HCT116 (cell line): Measurements from ENCODE around the gene PEX11B. TPM values are rescaled to one million over a fixed set of nuclear protein-coding genes. Genes with fewer than 3 reads are reported as not detected.

Source experiments
- ATAC-seq: fragments of 200-7000 bp; cut with Tn5 transposase; 2 replicates; pipeline ENCODE4 v1.9.1; 2020; ENCODE audit warnings: mild to moderate bottlenecking, moderate library complexity
- BruUV-seq: library from RNA; stranded (reverse); fragments of 400-500 nt; replicated peaks from 2 replicates; lab custom pipeline; 2021; lab: Mats Ljungman, UMichigan
- CTCF ChIA-PET: fragments of 300-600 bp; sonication (Branson Sonifier 250); formaldehyde crosslinking; loops from one replicate; lab custom pipeline; 2021; ENCODE audit warnings: antibody characterized with exemption; lab: Charles Lee
- POLR2A ChIA-PET: fragments of 300-600, 350-600 bp; sonication (Branson Sonifier 250); formaldehyde crosslinking; loops from one replicate; lab custom pipeline; 2021; ENCODE audit warnings: antibody characterized with exemption; lab: Charles Lee
- RAD21 ChIA-PET, 2 experiments: fragments of 300-600 bp; sonication (Branson Sonifier 250); formaldehyde crosslinking; loops; one replicate each; lab custom pipeline; 2023; ENCODE audit warnings: low total read pairs in 2 of 2; ENCODE audit not compliant: uncharacterized antibody in 2 of 2, unreplicated experiment in 2 of 2, low non-redundant PET in 1 of 2; lab: Charles Lee
- DNase-seq: peaks from one replicate; pipeline ENCODE4 v3.0.0-alpha.2; 2010; ENCODE audit warnings: low read depth, low spot score
- H2AFZ ChIP-seq: fragments of 200-600 bp; shearing (Covaris generic), sonication (generic); 2 replicates; pipeline ENCODE4 v1.6.1; 2017; ENCODE audit warnings: low read depth, mixed run types, mixed read lengths, antibody characterized with exemption, low read length; ENCODE audit not compliant: poor library complexity, severe bottlenecking
- H3K27ac ChIP-seq: 2 replicates; pipeline ENCODE4 v1.5.1; 2012; ENCODE audit warnings: low read depth, low read length
- H3K27me3 ChIP-seq: fragments of 200-600 bp; sonication (generic); 2 replicates; pipeline ENCODE4 v1.6.1; 2016; ENCODE audit warnings: mixed run types, low read length, mixed read lengths; ENCODE audit not compliant: insufficient read depth
- H3K36me3 ChIP-seq, 2 experiments: fragments of 200-500 bp in 1 of 2; fragments of 200-600 bp in 1 of 2; sonication (Bioruptor generic) in 1 of 2; sonication (generic) in 1 of 2; 2 replicates each; pipeline versions ENCODE4 v1.5.1 to v1.6.1; 2014 to 2016; ENCODE audit warnings: low read length in 2 of 2, inconsistent platforms in 1 of 2, mixed read lengths in 1 of 2, mixed run types in 1 of 2; ENCODE audit not compliant: insufficient read depth in 2 of 2, control insufficient read depth in 1 of 2
- H3K4me1 ChIP-seq, 2 experiments: fragments of 200-600 bp in 1 of 2; sonication (generic) in 1 of 2; 2 replicates each; pipeline versions ENCODE4 v1.5.1 to v1.6.1; 2012 to 2017; ENCODE audit warnings: low read length in 2 of 2, inconsistent platforms in 1 of 2, mild to moderate bottlenecking in 1 of 2, mixed read lengths in 1 of 2, mixed run types in 1 of 2, moderate library complexity in 1 of 2; ENCODE audit not compliant: insufficient read depth in 2 of 2, control insufficient read depth in 1 of 2
- H3K4me2 ChIP-seq: fragments of 200-600 bp; sonication (generic); 2 replicates; pipeline ENCODE4 v1.6.1; 2017; ENCODE audit warnings: mixed run types, low read length, mixed read lengths
- H3K4me3 ChIP-seq, 2 experiments: fragments of 200-600 bp in 1 of 2; sonication (generic) in 1 of 2; replicated peaks in 1 of 2; 2 replicates each; pipeline ENCODE4 v1.5.1; 2011 to 2016; ENCODE audit warnings: low read length in 2 of 2, control low read depth in 1 of 2, low read depth in 1 of 2, mild to moderate bottlenecking in 1 of 2, mixed read lengths in 1 of 2, mixed run types in 1 of 2
- H3K79me2 ChIP-seq: fragments of 200-600 bp; sonication (generic); 2 replicates; pipeline ENCODE4 v1.6.1; 2017; ENCODE audit warnings: mild to moderate bottlenecking, mixed run types, low read length, moderate library complexity, mixed read lengths; ENCODE audit not compliant: insufficient read depth
- H3K9ac ChIP-seq: fragments of 200-600 bp; sonication (generic); 2 replicates; pipeline ENCODE4 v1.6.1; 2016; ENCODE audit warnings: low read length, mixed read lengths
- H3K9me2 ChIP-seq: fragments of 200-600 bp; sonication (generic), shearing (Covaris generic); 2 replicates; pipeline ENCODE4 v1.6.1; 2017; ENCODE audit warnings: mixed run types, mild to moderate bottlenecking, moderate library complexity; ENCODE audit not compliant: insufficient read depth
- H3K9me3 ChIP-seq, 2 experiments: fragments of 200-500 bp in 1 of 2; fragments of 200-600 bp in 1 of 2; sonication (Bioruptor generic) in 1 of 2; sonication (generic) in 1 of 2; 2 replicates each; pipeline ENCODE4 v1.6.1; 2014 to 2017; ENCODE audit warnings: low read length in 2 of 2, mixed read lengths in 2 of 2, inconsistent platforms in 1 of 2, low read depth in 1 of 2, mild to moderate bottlenecking in 1 of 2, mixed run types in 1 of 2, moderate library complexity in 1 of 2; ENCODE audit not compliant: control insufficient read depth in 1 of 2, insufficient read depth in 1 of 2
- H4K20me1 ChIP-seq: fragments of 200-600 bp; sonication (generic), shearing (Covaris generic); 2 replicates; pipeline ENCODE4 v1.6.1; 2017; ENCODE audit warnings: mixed run types, mild to moderate bottlenecking, moderate library complexity; ENCODE audit not compliant: insufficient read depth
- CBX3 ChIP-seq: IDR thresholded peaks from 2 replicates; pipeline ENCODE4 v1.6.1; 2012; ENCODE audit warnings: low read depth
- CTCF ChIP-seq, 3 experiments: fragments of 200-600 bp in 1 of 3; sonication (generic) in 1 of 3; IDR thresholded peaks in 2 of 3; conservative IDR thresholded peaks in 1 of 3; 2 replicates each; pipeline ENCODE4 v1.5.1; 2012 to 2017; ENCODE audit warnings: low read depth in 2 of 3, low read length in 2 of 3, antibody characterized with exemption in 1 of 3, borderline replicate concordance in 1 of 3, control low read depth in 1 of 3, mild to moderate bottlenecking in 1 of 3, mixed read lengths in 1 of 3, mixed run types in 1 of 3, moderate library complexity in 1 of 3; ENCODE audit not compliant: insufficient read depth in 1 of 3
- ELF1 ChIP-seq: IDR thresholded peaks from 2 replicates; pipeline ENCODE4 v1.6.1; 2012; ENCODE audit warnings: low read depth, borderline replicate concordance
- EZH2phosphoT487 ChIP-seq: fragments of 200-600 bp; IDR thresholded peaks from 2 replicates; pipeline ENCODE4 v1.6.1; 2018; ENCODE audit warnings: antibody characterized with exemption, borderline replicate concordance
- FOSL1 ChIP-seq: IDR thresholded peaks from 2 replicates; pipeline ENCODE4 v1.6.1; 2012; ENCODE audit warnings: low read depth
- JUND ChIP-seq: IDR thresholded peaks from 2 replicates; pipeline ENCODE4 v1.6.1; 2012
- MAX ChIP-seq: IDR thresholded peaks from 2 replicates; pipeline ENCODE4 v1.6.1; 2012
- POLR2A ChIP-seq: IDR thresholded peaks from 2 replicates; pipeline ENCODE4 v1.7.0; 2011; ENCODE audit warnings: borderline replicate concordance; ENCODE audit not compliant: insufficient read depth, insufficient read length; ENCODE audit errors: extremely low read depth
- POLR2AphosphoS5 ChIP-seq: IDR thresholded peaks from 2 replicates; pipeline ENCODE4 v1.6.1; 2011; ENCODE audit warnings: mild to moderate bottlenecking, low read depth, low read length, moderate library complexity
- RAD21 ChIP-seq: IDR thresholded peaks from 2 replicates; pipeline ENCODE4 v1.6.1; 2012; ENCODE audit warnings: low read depth, mild to moderate bottlenecking
- SIN3A ChIP-seq: IDR thresholded peaks from 2 replicates; pipeline ENCODE4 v1.6.1; 2012; ENCODE audit warnings: low read depth
- SP1 ChIP-seq: IDR thresholded peaks from 2 replicates; pipeline ENCODE4 v1.6.1; 2012; ENCODE audit warnings: low read depth
- SRF ChIP-seq: IDR thresholded peaks from 2 replicates; pipeline ENCODE4 v1.6.1; 2012; ENCODE audit warnings: low read depth
- TCF7L2 ChIP-seq: IDR thresholded peaks from 2 replicates; pipeline ENCODE4 v1.7.0; 2011; ENCODE audit warnings: borderline replicate concordance, inconsistent platforms; ENCODE audit not compliant: insufficient read depth, insufficient read length; ENCODE audit errors: extremely low read depth
- YY1 ChIP-seq: IDR thresholded peaks from 2 replicates; pipeline ENCODE4 v1.6.1; 2011; ENCODE audit warnings: low read length, low read depth, moderate library complexity, mild to moderate bottlenecking; ENCODE audit not compliant: insufficient replicate concordance; ENCODE audit errors: extremely low read depth
- ZBTB33 ChIP-seq: IDR thresholded peaks from 2 replicates; pipeline ENCODE4 v1.6.1; 2011; ENCODE audit warnings: mild to moderate bottlenecking, low read length, moderate library complexity; ENCODE audit not compliant: insufficient replicate concordance; ENCODE audit errors: extremely low read depth
- ZFX ChIP-seq: fragments of 450-650 bp; IDR thresholded peaks from 2 replicates; pipeline ENCODE4 v1.6.1; 2017
- intact Hi-C: fragments of 100-400 bp; cut with micrococcal nuclease; formaldehyde crosslinking; loops from 2 replicates; pipeline ENCODE4 v1.10.0; 2022
- total RNA-seq: library from RNA; stranded (reverse); gene quantifications from one replicate; pipeline ENCODE4 v1.2.1, GENCODE V29; 2021; ENCODE audit not compliant: unreplicated experiment
- TF ChIP-seq, protein P1 (sequence below): IDR thresholded peaks from 2 replicates; pipeline ENCODE4 v1.6.1; 2012
- TF ChIP-seq, protein P2 (sequence below): IDR thresholded peaks from 2 replicates; pipeline ENCODE4 v1.6.1; 2012; ENCODE audit warnings: low read depth

The PEX11B gene
- total RNA-seq, 1 experiment from 2014 or later = 20.9 TPM

GRCh38 chr1:145961109-145961424 lies 42.5 kb upstream of the PEX11B start:
- H2AFZ ChIP-seq = no peak overlapping the region
- CTCF ChIA-PET = no interaction called here
- no TSS peak for BruUV-seq
- RAD21 ChIA-PET = no interaction called here
- no peak overlapping the region for H3K27ac ChIP-seq
- H4K20me1 ChIP-seq = no peaks in the 10 kb centered on the region
- POLR2A ChIA-PET = no interaction called here
- intact Hi-C loops = loop anchor here (5.0 kb wide), 1 partner anchor 44 kb away; the partner anchor contains the start of gene PEX11B
- no peak overlapping the region for H3K4me3 ChIP-seq
- H3K27me3 ChIP-seq = no peaks in the 10 kb centered on the region
- TF ChIP-seq CTCF (IDR thresholded peaks at IDR 0.05 in 2 of 3, conservative IDR thresholded peaks at IDR 0.05 in 1 of 3; ENCODE audit: borderline replicate concordance in 1 of 3, insufficient read depth in 1 of 3, low read depth in 2 of 3, low read length in 2 of 3) = no peak
- TF ChIP-seq TCF7L2 = no peak
- no peak for TF ChIP-seq SP1
- TF ChIP-seq POLR2AphosphoS5 = no peak
- TF ChIP-seq EZH2phosphoT487 = no peak
- TF ChIP-seq ZBTB33 = no peak
- TF ChIP-seq CBX3 = no peak
- TF ChIP-seq, protein P1, sequence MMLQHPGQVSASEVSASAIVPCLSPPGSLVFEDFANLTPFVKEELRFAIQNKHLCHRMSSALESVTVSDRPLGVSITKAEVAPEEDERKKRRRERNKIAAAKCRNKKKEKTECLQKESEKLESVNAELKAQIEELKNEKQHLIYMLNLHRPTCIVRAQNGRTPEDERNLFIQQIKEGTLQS = no peak
- no peak for TF ChIP-seq SRF
- TF ChIP-seq ZFX = no peak
- TF ChIP-seq FOSL1 = no peak
- TF ChIP-seq JUND = no peak
- no peak for TF ChIP-seq SIN3A
- TF ChIP-seq ELF1 = no peak
- no peak for TF ChIP-seq RAD21
- no peak for TF ChIP-seq YY1
- TF ChIP-seq POLR2A = no peak
- no peak for TF ChIP-seq MAX
- TF ChIP-seq, protein P2, sequence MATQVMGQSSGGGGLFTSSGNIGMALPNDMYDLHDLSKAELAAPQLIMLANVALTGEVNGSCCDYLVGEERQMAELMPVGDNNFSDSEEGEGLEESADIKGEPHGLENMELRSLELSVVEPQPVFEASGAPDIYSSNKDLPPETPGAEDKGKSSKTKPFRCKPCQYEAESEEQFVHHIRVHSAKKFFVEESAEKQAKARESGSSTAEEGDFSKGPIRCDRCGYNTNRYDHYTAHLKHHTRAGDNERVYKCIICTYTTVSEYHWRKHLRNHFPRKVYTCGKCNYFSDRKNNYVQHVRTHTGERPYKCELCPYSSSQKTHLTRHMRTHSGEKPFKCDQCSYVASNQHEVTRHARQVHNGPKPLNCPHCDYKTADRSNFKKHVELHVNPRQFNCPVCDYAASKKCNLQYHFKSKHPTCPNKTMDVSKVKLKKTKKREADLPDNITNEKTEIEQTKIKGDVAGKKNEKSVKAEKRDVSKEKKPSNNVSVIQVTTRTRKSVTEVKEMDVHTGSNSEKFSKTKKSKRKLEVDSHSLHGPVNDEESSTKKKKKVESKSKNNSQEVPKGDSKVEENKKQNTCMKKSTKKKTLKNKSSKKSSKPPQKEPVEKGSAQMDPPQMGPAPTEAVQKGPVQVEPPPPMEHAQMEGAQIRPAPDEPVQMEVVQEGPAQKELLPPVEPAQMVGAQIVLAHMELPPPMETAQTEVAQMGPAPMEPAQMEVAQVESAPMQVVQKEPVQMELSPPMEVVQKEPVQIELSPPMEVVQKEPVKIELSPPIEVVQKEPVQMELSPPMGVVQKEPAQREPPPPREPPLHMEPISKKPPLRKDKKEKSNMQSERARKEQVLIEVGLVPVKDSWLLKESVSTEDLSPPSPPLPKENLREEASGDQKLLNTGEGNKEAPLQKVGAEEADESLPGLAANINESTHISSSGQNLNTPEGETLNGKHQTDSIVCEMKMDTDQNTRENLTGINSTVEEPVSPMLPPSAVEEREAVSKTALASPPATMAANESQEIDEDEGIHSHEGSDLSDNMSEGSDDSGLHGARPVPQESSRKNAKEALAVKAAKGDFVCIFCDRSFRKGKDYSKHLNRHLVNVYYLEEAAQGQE = no peak
- H3K4me1 ChIP-seq = peaks cover 27 to 45% of the 10 kb centered on the region in 2 experiments
- H3K9me2 ChIP-seq = no peaks in the 10 kb centered on the region
- H3K36me3 ChIP-seq = no peaks in the 10 kb centered on the region
- DNase-seq (no peak), ATAC-seq (no peak)
- no peak overlapping the region for H3K9ac ChIP-seq
- H3K4me2 ChIP-seq = no peak overlapping the region
- no peaks in the 10 kb centered on the region for H3K79me2 ChIP-seq
- H3K9me3 ChIP-seq = no peaks in the 10 kb centered on the region
